K562 (cell line): ENCODE data around the gene MTA2. TPM values are rescaled to one million over a fixed set of nuclear protein-coding genes. Genes with fewer than 3 reads are reported as not detected.
A peak's percentile ranks its signal among the peaks of the same experiment; 100 is the strongest.

Experiments
- BRCA1 ChIP-seq, 2 experiments: fragments of 450-650 bp in 1 of 2; sonication (generic) in 1 of 2; formaldehyde crosslinking in 1 of 2; IDR thresholded peaks; 2 replicates each; pipeline versions ENCODE4 v1.5.0 to v1.6.1; 2017 to 2020; ENCODE audit warnings: mild to moderate bottlenecking in 1 of 2, missing genetic modification reagents in 1 of 2
- CTBP1 ChIP-seq: fragments of 450-650 bp; IDR thresholded peaks from 2 replicates; pipeline ENCODE4 v1.6.1; 2016; ENCODE audit warnings: borderline replicate concordance
- DDX20 ChIP-seq: fragments of 450-650 bp; IDR thresholded peaks from 2 replicates; pipeline ENCODE4 v1.6.1; 2016; ENCODE audit warnings: missing genetic modification characterization, low read depth, mild to moderate bottlenecking, missing compliant biosample characterization, moderate library complexity
- HBP1 ChIP-seq: fragments of 450-650 bp; formaldehyde crosslinking; IDR thresholded peaks from 2 replicates; pipeline ENCODE4 v1.4.0; 2022; ENCODE audit warnings: missing genetic modification characterization
- ID3 ChIP-seq, 2 experiments: fragments of 250-450 bp in 1 of 2; fragments of 450-650 bp in 1 of 2; sonication (Bioruptor Pico) in 1 of 2; IDR thresholded peaks; 2 replicates each; pipeline versions ENCODE4 v1.6.1 to v1.8.0; 2016 to 2021; ENCODE audit warnings: mild to moderate bottlenecking in 2 of 2, moderate library complexity in 2 of 2, missing compliant biosample characterization in 1 of 2, missing genetic modification characterization in 1 of 2
- MAFG ChIP-seq: fragments of 450-650 bp; conservative IDR thresholded peaks from 2 replicates; pipeline ENCODE4 v1.6.1; 2016; ENCODE audit warnings: missing genetic modification characterization, missing compliant biosample characterization
- NR2C2 ChIP-seq, 2 experiments: fragments of 200-800 bp in 1 of 2; sonication (Bioruptor generic) in 1 of 2; sonication (generic) in 1 of 2; formaldehyde crosslinking in 1 of 2; IDR thresholded peaks; 2 replicates each; pipeline versions ENCODE4 v1.6.1 to v1.8.0; 2016 to 2022; ENCODE audit warnings: mild to moderate bottlenecking in 1 of 2, missing compliant biosample characterization in 1 of 2, missing genetic modification characterization in 1 of 2, missing genetic modification reagents in 1 of 2
- PATZ1 ChIP-seq: fragments of 250-450 bp; sonication (Bioruptor Pico); IDR thresholded peaks from 2 replicates; pipeline ENCODE4 v1.5.0; 2020; ENCODE audit warnings: mild to moderate bottlenecking, borderline replicate concordance
- TCF7L2 ChIP-seq: fragments of 150-350 bp; IDR thresholded peaks from 2 replicates; pipeline ENCODE4 v1.6.1; 2016; ENCODE audit warnings: low read depth, mild to moderate bottlenecking, low read length, moderate library complexity
- polyA plus RNA-seq, 8 experiments: library from polyadenylated mRNA; depleted of rRNA in 4 of 8; stranded (reverse) in 5 of 8; unstranded in 3 of 8; fragments of >200 nt; fragmentation: Nextera tagmentation in 2 of 8; fragmentation: Illumina TruSeq in 1 of 8; extraction: Ambion mirVana in 2 of 8; extraction: Trizol in 1 of 8; gene quantifications; 2 replicates each; pipeline versions ENCODE4 v1.2.1 to v1.2.3, GENCODE V29; 2011 to 2014; ENCODE audit warnings: inconsistent platforms in 1 of 8, missing spikeins in 1 of 8
- total RNA-seq, 7 experiments: library from RNA; depleted of rRNA in 6 of 7; stranded (reverse); fragments of >200 nt in 6 of 7; fragmentation: Illumina TruSeq in 2 of 7; extraction: Trizol in 2 of 7; gene quantifications; 2 replicates each; pipeline versions ENCODE4 v1.2.1 to v1.2.3, GENCODE V29; 2011 to 2021; ENCODE audit warnings: low replicate concordance in 1 of 7
- TF ChIP-seq, protein P1 (sequence below): sonication (generic); formaldehyde crosslinking; IDR thresholded peaks from 2 replicates; pipeline ENCODE4 v1.8.1; 2023; ENCODE audit warnings: mild to moderate bottlenecking, missing genetic modification reagents, moderate library complexity
- TF ChIP-seq, protein P2 (sequence below), 2 experiments: IDR thresholded peaks; 2 replicates each; pipeline ENCODE4 v1.6.1; 2012; ENCODE audit warnings: improper control_type of control experiment in 2 of 2, low read depth in 2 of 2, low read length in 2 of 2, borderline replicate concordance in 1 of 2
- TF ChIP-seq, protein P3 (sequence below): fragments of 450-650 bp; formaldehyde crosslinking; IDR thresholded peaks from 2 replicates; pipeline ENCODE4 v1.4.0; 2020; ENCODE audit warnings: mild to moderate bottlenecking, moderate library complexity

The MTA2 gene
- total and polyA plus RNA-seq, 9 of the 15 experiments (the other 6 are each of a cell fraction or from before 2014, with no cell fraction given), result 6.2 to 220 (median 172) TPM

DNA sequence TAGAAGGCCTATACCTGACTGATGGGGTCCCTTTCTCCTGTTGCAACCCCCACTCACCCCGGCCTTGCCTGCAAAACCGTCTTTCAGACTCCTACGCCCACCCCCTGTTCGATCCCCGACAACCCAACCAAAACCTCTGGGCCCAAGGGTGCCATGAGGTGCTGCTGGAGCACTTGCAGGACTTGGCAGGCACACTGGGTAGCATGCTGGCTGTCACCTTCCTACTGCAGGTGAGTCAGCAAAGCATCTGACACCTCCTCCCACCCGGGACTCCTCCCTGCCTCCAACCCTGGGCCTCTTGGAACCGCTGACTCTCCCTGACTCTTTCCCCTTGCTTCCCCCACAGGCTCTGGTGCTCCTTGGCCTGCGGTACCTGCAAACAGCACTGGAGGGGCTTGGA is 12.6 kb upstream of the MTA2 start (continued):
- TF ChIP-seq ID3 (CRISPR knock-in tag; IDR thresholded peaks at IDR 0.05) (no peak), ID3 (tag; IDR thresholded peaks at IDR 0.05) (no peak), BRCA1 (IDR thresholded peaks at IDR 0.05) (no peak), BRCA1 (CRISPR knock-in tag; IDR thresholded peaks at IDR 0.05) (no peak), HBP1 (CRISPR knock-in tag) (no peak), CTBP1 (peak; percentile 58; the same call in 1 of the 2 replicates), MAFG (tag) (peak; percentile 59), PATZ1 (CRISPR knock-in tag) (no peak), NR2C2 (CRISPR knock-in tag; IDR thresholded peaks at IDR 0.05) (no peak), NR2C2 (tag; IDR thresholded peaks at IDR 0.05) (no peak), DDX20 (tag) (no peak), TCF7L2 (no peak)
- TF ChIP-seq, protein P1, sequence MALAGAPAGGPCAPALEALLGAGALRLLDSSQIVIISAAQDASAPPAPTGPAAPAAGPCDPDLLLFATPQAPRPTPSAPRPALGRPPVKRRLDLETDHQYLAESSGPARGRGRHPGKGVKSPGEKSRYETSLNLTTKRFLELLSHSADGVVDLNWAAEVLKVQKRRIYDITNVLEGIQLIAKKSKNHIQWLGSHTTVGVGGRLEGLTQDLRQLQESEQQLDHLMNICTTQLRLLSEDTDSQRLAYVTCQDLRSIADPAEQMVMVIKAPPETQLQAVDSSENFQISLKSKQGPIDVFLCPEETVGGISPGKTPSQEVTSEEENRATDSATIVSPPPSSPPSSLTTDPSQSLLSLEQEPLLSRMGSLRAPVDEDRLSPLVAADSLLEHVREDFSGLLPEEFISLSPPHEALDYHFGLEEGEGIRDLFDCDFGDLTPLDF, result no peak
- TF ChIP-seq, protein P2, sequence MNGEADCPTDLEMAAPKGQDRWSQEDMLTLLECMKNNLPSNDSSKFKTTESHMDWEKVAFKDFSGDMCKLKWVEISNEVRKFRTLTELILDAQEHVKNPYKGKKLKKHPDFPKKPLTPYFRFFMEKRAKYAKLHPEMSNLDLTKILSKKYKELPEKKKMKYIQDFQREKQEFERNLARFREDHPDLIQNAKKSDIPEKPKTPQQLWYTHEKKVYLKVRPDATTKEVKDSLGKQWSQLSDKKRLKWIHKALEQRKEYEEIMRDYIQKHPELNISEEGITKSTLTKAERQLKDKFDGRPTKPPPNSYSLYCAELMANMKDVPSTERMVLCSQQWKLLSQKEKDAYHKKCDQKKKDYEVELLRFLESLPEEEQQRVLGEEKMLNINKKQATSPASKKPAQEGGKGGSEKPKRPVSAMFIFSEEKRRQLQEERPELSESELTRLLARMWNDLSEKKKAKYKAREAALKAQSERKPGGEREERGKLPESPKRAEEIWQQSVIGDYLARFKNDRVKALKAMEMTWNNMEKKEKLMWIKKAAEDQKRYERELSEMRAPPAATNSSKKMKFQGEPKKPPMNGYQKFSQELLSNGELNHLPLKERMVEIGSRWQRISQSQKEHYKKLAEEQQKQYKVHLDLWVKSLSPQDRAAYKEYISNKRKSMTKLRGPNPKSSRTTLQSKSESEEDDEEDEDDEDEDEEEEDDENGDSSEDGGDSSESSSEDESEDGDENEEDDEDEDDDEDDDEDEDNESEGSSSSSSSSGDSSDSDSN (IDR thresholded peaks at IDR 0.05; ENCODE audit: borderline replicate concordance in 1 of 2, low read depth in 2 of 2, low read length in 2 of 2), result peak in 1 of 2 experiments; percentile 84; a peak in 2 of 4 replicates
- TF ChIP-seq, protein P3, sequence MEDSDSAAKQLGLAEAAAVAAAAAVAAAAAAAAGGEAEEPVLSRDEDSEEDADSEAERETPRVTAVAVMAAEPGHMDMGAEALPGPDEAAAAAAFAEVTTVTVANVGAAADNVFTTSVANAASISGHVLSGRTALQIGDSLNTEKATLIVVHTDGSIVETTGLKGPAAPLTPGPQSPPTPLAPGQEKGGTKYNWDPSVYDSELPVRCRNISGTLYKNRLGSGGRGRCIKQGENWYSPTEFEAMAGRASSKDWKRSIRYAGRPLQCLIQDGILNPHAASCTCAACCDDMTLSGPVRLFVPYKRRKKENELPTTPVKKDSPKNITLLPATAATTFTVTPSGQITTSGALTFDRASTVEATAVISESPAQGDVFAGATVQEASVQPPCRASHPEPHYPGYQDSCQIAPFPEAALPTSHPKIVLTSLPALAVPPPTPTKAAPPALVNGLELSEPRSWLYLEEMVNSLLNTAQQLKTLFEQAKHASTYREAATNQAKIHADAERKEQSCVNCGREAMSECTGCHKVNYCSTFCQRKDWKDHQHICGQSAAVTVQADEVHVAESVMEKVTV, result no peak
